Uterus (tissue), 4 donors: ENCODE measurements around the gene VPS35L. TPM values are rescaled to one million over a fixed set of nuclear protein-coding genes. Genes with fewer than 3 reads are reported as not detected.
A peak's percentile ranks its signal among the peaks of the same experiment; 100 is the strongest.
"Not testable (repeated sequence)": the region's sequence is repeated elsewhere in the genome, so short reads cannot be mapped to it uniquely, and the experiment has no call there.

ENCODE experiments used
- DNase-seq, 2 donors: peaks; one replicate each; pipeline ENCODE4 v3.0.0-alpha.2; 2019 to 2020
- H3K27ac ChIP-seq, 2 donors: fragments of 200-600 bp; sonication (generic); 1 replicate in 1 of 2; 2 replicates in 1 of 2; pipeline ENCODE4 v1.5.1; 2016 to 2018
- H3K27me3 ChIP-seq, 2 donors: fragments of 200-600 bp; sonication (generic); one replicate each; pipeline ENCODE4 v1.5.1; 2018 to 2019; ENCODE audit warnings: control low read depth in 1 of 2
- H3K36me3 ChIP-seq, 2 donors: fragments of 200-600 bp; sonication (generic); one replicate each; pipeline ENCODE4 v1.5.1; 2019; ENCODE audit warnings: control low read depth in 1 of 2
- H3K4me1 ChIP-seq, 2 donors: fragments of 200-600 bp; sonication (generic); one replicate each; pipeline ENCODE4 v1.5.1; 2018 to 2019; ENCODE audit warnings: control low read depth in 1 of 2
- H3K4me3 ChIP-seq, 2 donors: fragments of 200-600 bp; sonication (generic); 1 replicate in 1 of 2; 2 replicates in 1 of 2; pipeline ENCODE4 v1.5.1; 2018 to 2019; ENCODE audit warnings: mild to moderate bottlenecking in 1 of 2
- H3K9me3 ChIP-seq, 2 donors: fragments of 200-600 bp; sonication (generic); one replicate each; pipeline ENCODE4 v1.5.1; 2019; ENCODE audit warnings: control low read depth in 1 of 2
- POLR2A ChIP-seq, 2 donors: fragments of 450-650 bp; IDR thresholded peaks; one replicate each; pipeline ENCODE4 v1.6.1; 2016; ENCODE audit warnings: antibody characterized with exemption in 2 of 2, mild to moderate bottlenecking in 1 of 2, moderate library complexity in 1 of 2
- intact Hi-C: fragments of 100-400 bp; cut with DNase I; formaldehyde crosslinking; loops from one replicate; pipeline ENCODE4 v1.15.1; 2023; ENCODE audit warnings: low total_unique reads
- total RNA-seq, 4 donors: library from RNA; depleted of rRNA in 3 of 4; stranded (reverse); fragments of >200 nt in 3 of 4; gene quantifications; one replicate each; pipeline versions ENCODE4 v1.1.0 to v1.2.4, GENCODE V29; 2014 to 2023
- TF ChIP-seq, protein P1 (sequence below), 4 experiments: fragments of 200-600 bp in 2 of 4; fragments of 450-650 bp in 2 of 4; sonication (generic) in 2 of 4; IDR thresholded peaks; one replicate each; pipeline ENCODE4 v1.5.1; 2016 to 2019; ENCODE audit warnings: antibody characterized with exemption in 4 of 4, mild to moderate bottlenecking in 2 of 4, moderate library complexity in 1 of 4
- donor health status: DM: yes; HTN: yes; CAD: no.

VPS35L gene
- total RNA-seq, 4 donors from 2014 or later: 34.8 to 110 (median 88.2) TPM

DNA sequence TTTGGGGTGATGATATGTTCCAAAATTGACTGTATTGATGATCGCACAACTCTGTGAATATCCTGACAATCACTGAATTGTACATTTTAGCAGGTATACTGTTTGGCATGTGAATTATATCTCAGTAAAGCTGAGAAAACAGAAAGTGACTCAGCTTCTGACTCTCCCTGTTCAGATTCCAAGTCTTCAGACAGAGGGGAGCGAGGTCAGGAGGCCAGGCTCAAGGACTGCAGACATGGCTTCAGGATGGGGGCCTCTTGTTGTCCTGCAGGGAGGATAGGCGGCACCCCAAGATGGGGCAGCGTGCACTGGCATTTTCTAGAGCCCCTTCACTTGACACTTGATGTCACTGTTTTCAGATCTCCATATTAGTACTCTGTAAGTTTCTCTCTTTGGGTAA lies 116.9 kb downstream of the VPS35L start:
- no peak for DNase-seq
- H3K36me3 ChIP-seq: no peaks in the 10 kb centered on the region
- no peaks in the 10 kb centered on the region for H3K9me3 ChIP-seq
- no peaks in the 10 kb centered on the region for H3K4me1 ChIP-seq
- H3K27me3 ChIP-seq: no peaks in the 10 kb centered on the region
- intact Hi-C loops: no loop called here
- H3K4me3 ChIP-seq: no peak overlapping the region
- TF ChIP-seq, protein P1, sequence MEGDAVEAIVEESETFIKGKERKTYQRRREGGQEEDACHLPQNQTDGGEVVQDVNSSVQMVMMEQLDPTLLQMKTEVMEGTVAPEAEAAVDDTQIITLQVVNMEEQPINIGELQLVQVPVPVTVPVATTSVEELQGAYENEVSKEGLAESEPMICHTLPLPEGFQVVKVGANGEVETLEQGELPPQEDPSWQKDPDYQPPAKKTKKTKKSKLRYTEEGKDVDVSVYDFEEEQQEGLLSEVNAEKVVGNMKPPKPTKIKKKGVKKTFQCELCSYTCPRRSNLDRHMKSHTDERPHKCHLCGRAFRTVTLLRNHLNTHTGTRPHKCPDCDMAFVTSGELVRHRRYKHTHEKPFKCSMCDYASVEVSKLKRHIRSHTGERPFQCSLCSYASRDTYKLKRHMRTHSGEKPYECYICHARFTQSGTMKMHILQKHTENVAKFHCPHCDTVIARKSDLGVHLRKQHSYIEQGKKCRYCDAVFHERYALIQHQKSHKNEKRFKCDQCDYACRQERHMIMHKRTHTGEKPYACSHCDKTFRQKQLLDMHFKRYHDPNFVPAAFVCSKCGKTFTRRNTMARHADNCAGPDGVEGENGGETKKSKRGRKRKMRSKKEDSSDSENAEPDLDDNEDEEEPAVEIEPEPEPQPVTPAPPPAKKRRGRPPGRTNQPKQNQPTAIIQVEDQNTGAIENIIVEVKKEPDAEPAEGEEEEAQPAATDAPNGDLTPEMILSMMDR (IDR thresholded peaks at IDR 0.05): no peak
- no peak for TF ChIP-seq POLR2A (IDR thresholded peaks at IDR 0.05)
- H3K27ac ChIP-seq: no peak overlapping the region

DNA sequence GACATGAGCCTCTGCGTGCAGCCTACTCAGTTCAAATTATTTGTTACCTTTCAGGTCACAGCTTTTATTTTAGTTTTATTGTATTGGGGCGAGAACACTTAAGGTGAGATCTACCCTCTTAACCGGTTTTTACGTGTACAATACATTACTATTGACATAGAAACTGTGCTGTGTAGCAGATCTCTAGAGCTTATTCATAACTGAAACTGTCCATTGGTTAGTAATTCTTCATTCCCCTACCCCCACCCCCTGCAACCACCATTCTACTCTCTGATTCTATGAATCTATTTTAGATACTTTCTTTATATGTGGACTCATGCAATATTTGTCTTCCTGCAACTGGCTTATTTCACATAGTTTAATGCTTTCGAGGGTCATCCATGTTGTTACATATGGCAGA lies 119.0 kb downstream of the VPS35L start:
- Histone ChIP-seq H3K27me3 (no peaks in the 10 kb centered on the region), H3K9me3 (no peaks in the 10 kb centered on the region), H3K27ac (no peak overlapping the region), H3K4me1 (no peaks in the 10 kb centered on the region), H3K4me3 (no peak overlapping the region), H3K36me3 (no peaks in the 10 kb centered on the region)
- DNase-seq: no peak
- TF ChIP-seq POLR2A (IDR thresholded peaks at IDR 0.05): no peak
- TF ChIP-seq, protein P1 (IDR thresholded peaks at IDR 0.05): no peak
- intact Hi-C loops: no loop called here

DNA sequence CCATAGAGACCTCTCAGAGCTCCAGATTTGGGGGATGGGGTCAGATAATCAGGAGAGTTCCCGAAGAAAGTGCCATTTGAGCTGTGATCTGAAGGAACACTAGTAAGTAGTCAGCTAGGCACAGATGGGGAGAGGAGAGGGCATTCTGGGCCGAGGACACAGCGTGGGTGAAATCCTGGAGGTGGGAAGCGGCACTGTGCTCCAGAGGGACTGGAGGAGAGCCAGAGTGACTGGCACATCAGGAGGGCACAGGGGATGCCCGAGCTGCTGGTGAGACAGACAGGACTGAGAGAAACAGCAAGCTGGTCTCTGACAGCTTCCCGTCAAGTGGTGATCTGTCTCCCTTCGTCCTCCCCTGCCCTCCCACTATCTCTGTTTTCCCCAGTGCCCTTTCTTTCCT lies 121.9 kb downstream of the VPS35L start:
- Histone ChIP-seq H3K27ac (no peak overlapping the region), H3K4me3 (no peak overlapping the region), H3K36me3 (no peaks in the 10 kb centered on the region), H3K27me3 (no peaks in the 10 kb centered on the region), H3K9me3 (no peaks in the 10 kb centered on the region), H3K4me1 (no peaks in the 10 kb centered on the region)
- no peak for DNase-seq
- TF ChIP-seq POLR2A (IDR thresholded peaks at IDR 0.05): no peak
- TF ChIP-seq, protein P1 (IDR thresholded peaks at IDR 0.05): no peak
- intact Hi-C loops: no loop called here

DNA sequence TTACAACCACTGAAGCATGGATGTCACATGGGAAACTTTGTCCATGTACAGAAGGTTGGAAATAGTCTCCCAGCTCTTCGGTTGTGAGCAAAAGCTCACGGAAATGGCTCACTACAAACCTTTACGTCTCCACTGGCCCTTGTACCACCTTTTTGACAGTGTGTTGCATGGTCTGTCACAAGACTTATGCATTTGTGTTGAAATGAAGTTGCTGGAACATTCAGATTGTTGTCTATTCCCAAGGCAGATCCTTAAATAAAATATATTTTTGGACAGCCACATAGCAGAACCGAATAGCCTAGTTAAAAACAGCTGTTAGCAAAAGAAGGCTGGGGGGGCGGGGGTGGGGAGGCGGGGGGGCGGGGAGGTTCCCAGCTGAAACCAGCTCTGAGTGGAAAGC lies 123.3 kb downstream of the VPS35L start:
- no peaks in the 10 kb centered on the region for H3K36me3 ChIP-seq
- no peak for TF ChIP-seq POLR2A (IDR thresholded peaks at IDR 0.05)
- TF ChIP-seq, protein P1 (IDR thresholded peaks at IDR 0.05): no peak
- H3K4me1 ChIP-seq: no peaks in the 10 kb centered on the region
- no peaks in the 10 kb centered on the region for H3K9me3 ChIP-seq
- DNase-seq: no peak
- H3K4me3 ChIP-seq: no peak overlapping the region
- H3K27me3 ChIP-seq: no peaks in the 10 kb centered on the region
- peak overlapping the region in 1 of 2 donors; percentile 20 for H3K27ac ChIP-seq
- intact Hi-C loops: no loop called here

DNA sequence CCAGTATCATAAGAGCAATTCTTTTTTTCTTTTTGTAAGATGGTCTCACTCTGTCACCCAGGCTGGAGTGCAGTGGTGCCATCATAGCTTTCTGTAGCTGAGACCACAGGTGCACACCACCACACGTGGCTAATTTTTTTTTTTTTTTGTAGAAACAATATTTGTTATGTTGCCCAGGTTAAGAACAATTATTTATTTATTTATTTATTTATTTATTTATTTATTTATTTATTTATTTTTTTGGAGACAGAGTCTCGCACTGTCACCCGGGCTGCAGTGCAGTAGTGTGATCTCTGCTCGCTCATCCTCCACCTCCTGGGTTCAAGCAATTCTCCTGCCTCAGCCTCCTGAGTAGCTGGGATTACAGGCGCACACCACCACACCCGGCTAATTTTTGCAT lies 123.8 kb downstream of the VPS35L start:
- H3K9me3 ChIP-seq, H3K27me3 ChIP-seq, H3K4me1 ChIP-seq, H3K36me3 ChIP-seq, DNase-seq, H3K27ac ChIP-seq, H3K4me3 ChIP-seq, intact Hi-C loops: not testable (repeated sequence)

DNA sequence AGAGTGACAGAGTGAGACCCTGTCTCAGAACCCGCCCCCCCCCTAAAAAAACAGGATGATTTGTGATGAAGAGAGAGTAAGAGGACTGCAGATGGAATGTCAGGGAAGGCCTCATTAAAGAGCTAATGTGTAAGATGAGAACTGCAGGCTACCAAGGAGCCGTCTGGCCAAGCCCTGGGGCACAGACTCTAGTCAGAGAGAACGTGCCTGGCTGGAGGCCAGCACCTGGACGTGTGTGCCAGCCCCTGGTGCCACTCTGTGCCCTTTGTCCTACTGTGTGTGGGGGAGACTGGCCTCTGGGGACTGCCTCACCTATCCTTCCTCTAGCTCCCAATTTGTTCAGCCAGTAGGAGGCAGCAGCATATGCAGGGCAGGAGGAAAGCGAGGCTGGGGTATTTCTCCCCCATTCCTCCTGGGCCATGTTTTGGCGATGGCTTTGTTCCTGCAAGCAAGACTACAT lies 125.4 kb downstream of the VPS35L start:
- H3K27ac ChIP-seq: no peak overlapping the region
- H3K36me3 ChIP-seq: no peaks in the 10 kb centered on the region
- H3K27me3 ChIP-seq: no peaks in the 10 kb centered on the region
- DNase-seq: no peak
- no peaks in the 10 kb centered on the region for H3K9me3 ChIP-seq
- no peaks in the 10 kb centered on the region for H3K4me1 ChIP-seq
- no peak overlapping the region for H3K4me3 ChIP-seq
- intact Hi-C loops: no loop called here
- TF ChIP-seq POLR2A (IDR thresholded peaks at IDR 0.05): no peak
- TF ChIP-seq, protein P1 (IDR thresholded peaks at IDR 0.05): no peak
